GM18520 (cell line): ENCODE measurements around the gene FRMD4A.

Experiments
- ATAC-seq: cut with Tn5 transposase; IDR thresholded peaks from one replicate; pipeline ENCODE4 v1.9.1; 2021; ENCODE audit not compliant: unreplicated experiment

Gene FRMD4A

GRCh38 chr10:13862546-13863233, 468.0 kb downstream of the FRMD4A start:
- ATAC-seq: no peak

GRCh38 chr10:13860886-13861285, 469.8 kb downstream of the FRMD4A start:
- ATAC-seq: no peak

GRCh38 chr10:13859979-13860654, 470.6 kb downstream of the FRMD4A start:
- ATAC-seq: no peak

GRCh38 chr10:13858709-13859108, 472.0 kb downstream of the FRMD4A start:
- ATAC-seq: no peak

- no peak for ATAC-seq
These were observed 473.3 kb downstream of the FRMD4A start for GRCh38 chr10:13857451-13857850.

- ATAC-seq: no peak
These were observed 476.9 kb downstream of the FRMD4A start for GRCh38 chr10:13853854-13854253.

GRCh38 chr10:13852872-13853271, 477.9 kb downstream of the FRMD4A start:
- ATAC-seq: no peak

- no peak for ATAC-seq
These were observed 478.8 kb downstream of the FRMD4A start for GRCh38 chr10:13851906-13852305.

GRCh38 chr10:13848520-13849445, 481.9 kb downstream of the FRMD4A start:
- ATAC-seq: no peak

- no peak for ATAC-seq
These were observed 483.5 kb downstream of the FRMD4A start for GRCh38 chr10:13847201-13847631.

- no peak for ATAC-seq
These were observed 484.8 kb downstream of the FRMD4A start for GRCh38 chr10:13845897-13846296.

GRCh38 chr10:13844651-13845050, 486.1 kb downstream of the FRMD4A start:
- ATAC-seq: no peak

GRCh38 chr10:13842117-13842516, 488.6 kb downstream of the FRMD4A start:
- ATAC-seq: no peak

- ATAC-seq: no peak
These were observed 490.7 kb downstream of the FRMD4A start for GRCh38 chr10:13840036-13840435.

- ATAC-seq: no peak
These were observed 491.2 kb downstream of the FRMD4A start for GRCh38 chr10:13839430-13839990.

- ATAC-seq: no peak
These were observed 491.7 kb downstream of the FRMD4A start for GRCh38 chr10:13839030-13839429.

GRCh38 chr10:13837966-13838365, 492.8 kb downstream of the FRMD4A start:
- ATAC-seq: no peak

- no peak for ATAC-seq
These were observed 496.0 kb downstream of the FRMD4A start for GRCh38 chr10:13834581-13835286.

GRCh38 chr10:13831711-13832141, 499.0 kb downstream of the FRMD4A start:
- no peak for ATAC-seq

- no peak for ATAC-seq
These were observed 500.3 kb downstream of the FRMD4A start for GRCh38 chr10:13830385-13830784.

GRCh38 chr10:13829790-13830189, 500.9 kb downstream of the FRMD4A start:
- no peak for ATAC-seq
